ENCODE data around the gene DEK.
"Not testable (repeated sequence)": the region's sequence is repeated elsewhere in the genome, so short reads cannot be mapped to it uniquely, and the experiment has no call there.

Gene DEK

GRCh38 chr6:18234564-18234963 lies 29.8 kb downstream of the DEK start:
- no peak for FAIRE-seq

DNA sequence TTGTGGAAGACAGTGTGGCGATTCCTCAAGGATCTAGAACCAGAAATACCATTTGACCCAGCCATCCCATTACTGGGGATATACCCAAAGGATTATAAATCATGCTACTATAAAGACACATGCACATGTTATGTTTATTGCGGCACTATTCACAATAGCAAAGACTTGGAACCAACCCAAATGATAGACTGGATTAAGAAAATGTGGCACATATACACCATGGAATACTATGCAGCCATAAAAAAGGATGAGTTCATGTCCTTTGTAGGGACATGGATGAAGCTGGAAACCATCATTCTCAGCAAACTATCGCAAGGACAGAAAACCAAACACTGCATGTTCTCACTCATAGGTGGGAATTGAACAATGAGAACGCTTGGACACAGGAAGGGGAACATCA lies 30.6 kb downstream of the DEK start:
- FAIRE-seq = not testable (repeated sequence)

GRCh38 chr6:18231856-18232255 lies 32.5 kb downstream of the DEK start:
- not testable (repeated sequence) for FAIRE-seq

DNA sequence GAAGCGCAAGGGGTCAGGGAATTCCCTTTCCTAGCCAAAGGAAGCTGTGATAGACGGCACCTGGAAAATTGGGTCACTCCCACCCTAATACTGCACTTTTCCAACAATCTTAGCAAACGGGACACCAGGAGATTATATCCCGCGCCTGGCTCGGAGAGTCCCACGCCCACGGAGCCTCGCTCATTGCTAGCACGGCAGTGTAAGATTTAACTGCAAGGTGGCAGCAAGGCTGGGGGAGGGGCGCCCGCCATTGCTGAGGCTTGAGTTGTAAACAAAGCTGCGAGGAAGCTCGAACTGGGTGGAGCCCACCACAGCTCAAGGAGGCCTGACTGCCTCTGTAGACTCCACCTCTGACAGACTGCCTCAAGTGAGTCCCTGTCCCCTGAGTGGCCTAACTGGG lies 35.7 kb downstream of the DEK start:
- not testable (repeated sequence) for FAIRE-seq

GRCh38 chr6:18227166-18227565 lies 37.2 kb downstream of the DEK start:
- FAIRE-seq = not testable (repeated sequence)

GRCh38 chr6:18226451-18227105 lies 37.8 kb downstream of the DEK start:
- not testable (repeated sequence) for FAIRE-seq

DNA sequence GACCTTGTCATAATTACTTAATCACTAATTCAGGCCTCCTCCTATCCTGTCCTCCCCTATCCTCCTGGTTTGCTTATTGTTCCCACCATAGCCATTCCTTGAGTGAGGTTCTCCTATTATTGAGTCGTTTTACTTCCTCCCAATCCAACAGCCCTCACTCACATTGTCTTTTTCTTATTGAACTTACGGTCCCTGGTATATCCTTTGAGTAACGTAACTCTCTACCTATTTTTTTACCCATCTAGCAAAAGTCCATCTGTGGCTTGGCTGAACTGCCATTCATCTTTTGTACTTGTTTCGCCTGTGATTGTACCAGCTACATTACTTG lies 43.1 kb downstream of the DEK start:
- no peak for FAIRE-seq

- FAIRE-seq = no peak
These were observed 44.7 kb downstream of the DEK start for GRCh38 chr6:18219591-18219990.

- FAIRE-seq = no peak
These were observed 46.1 kb downstream of the DEK start for GRCh38 chr6:18218233-18218632.

DNA sequence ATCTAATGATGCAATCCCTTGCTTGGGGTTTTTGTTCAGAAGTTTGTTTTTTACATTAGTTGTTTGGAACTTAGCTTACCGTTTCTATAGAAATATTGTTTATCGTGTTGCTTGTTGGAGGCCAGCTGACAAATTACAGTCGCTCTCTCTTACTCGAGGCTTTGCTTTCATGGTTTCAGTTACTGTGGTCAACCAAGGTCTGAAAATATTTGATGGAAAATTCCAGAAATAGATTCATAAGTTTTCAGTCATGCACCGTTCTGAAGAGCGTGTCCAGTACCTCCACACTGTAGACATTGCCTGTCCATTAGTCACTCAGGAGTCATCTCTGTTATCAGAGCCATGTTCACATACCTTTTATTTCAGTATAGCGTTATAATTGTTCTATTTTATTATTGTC lies 47.9 kb downstream of the DEK start:
- no peak for FAIRE-seq

DNA sequence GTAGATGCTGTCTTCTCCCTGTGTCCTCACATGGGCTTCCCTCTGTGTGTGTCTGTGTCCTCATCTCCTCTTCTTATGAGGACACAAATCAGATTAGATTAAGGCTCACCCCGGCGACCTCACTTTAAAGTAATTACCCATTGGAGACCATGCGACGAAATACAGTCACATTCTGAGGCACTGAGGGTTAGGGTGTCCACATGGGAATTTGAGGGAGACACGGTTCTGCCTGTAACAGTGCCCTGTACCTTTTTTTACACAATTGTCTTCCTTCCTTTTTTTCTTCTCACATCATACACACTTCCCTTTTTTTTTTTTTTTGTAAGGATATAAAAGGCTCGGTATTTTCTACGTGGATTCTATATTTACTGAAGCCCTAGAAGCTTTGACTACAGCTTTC lies 48.9 kb downstream of the DEK start:
- FAIRE-seq = no peak

DNA sequence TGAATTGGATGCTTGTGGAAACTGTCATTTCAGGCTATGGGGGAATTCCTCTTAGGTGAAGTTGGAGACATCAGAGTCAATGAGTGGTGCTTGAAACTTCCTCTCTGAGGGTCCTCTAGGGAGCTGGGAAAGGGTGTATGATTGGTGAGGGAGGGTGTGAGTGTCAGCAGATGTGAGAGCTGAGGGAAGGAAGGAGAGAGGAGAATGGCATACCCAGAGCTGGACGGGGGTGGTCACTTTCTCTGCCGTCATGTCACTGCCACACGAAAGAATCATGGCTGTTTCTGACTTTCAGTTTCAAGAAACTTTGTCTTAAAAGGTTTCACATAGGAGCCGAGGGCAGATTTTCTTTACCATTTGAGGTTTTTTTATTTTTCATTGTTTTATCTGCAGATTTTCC lies 50.3 kb downstream of the DEK start:
- FAIRE-seq = no peak

GRCh38 chr6:18213439-18213838 lies 50.9 kb downstream of the DEK start:
- FAIRE-seq = no peak

GRCh38 chr6:18212231-18212630 lies 52.1 kb downstream of the DEK start:
- no peak for FAIRE-seq

GRCh38 chr6:18211338-18211737 lies 53.0 kb downstream of the DEK start:
- no peak for FAIRE-seq

GRCh38 chr6:18210707-18211106 lies 53.6 kb downstream of the DEK start:
- FAIRE-seq = no peak

GRCh38 chr6:18209539-18210197 lies 54.7 kb downstream of the DEK start:
- no peak for FAIRE-seq

DNA sequence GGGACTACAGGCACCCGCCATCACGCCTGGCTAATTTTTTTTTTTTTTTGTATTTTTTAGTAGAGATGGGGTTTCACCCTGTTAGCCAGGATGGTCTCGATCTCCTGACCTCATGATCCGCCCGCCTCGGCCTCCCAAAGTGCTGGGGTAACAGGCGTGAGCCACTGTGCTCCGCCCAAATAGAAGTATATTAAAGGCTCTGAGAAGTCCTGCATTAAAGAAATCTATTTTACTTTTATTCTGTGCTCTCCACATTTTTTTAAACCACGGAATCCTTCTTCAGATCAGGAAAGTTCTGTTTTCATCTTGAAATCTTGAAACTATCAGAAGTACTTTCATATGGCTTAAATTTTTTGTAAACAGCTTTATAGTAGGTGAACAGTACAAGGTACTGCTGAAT lies 55.6 kb downstream of the DEK start:
- not testable (repeated sequence) for FAIRE-seq

DNA sequence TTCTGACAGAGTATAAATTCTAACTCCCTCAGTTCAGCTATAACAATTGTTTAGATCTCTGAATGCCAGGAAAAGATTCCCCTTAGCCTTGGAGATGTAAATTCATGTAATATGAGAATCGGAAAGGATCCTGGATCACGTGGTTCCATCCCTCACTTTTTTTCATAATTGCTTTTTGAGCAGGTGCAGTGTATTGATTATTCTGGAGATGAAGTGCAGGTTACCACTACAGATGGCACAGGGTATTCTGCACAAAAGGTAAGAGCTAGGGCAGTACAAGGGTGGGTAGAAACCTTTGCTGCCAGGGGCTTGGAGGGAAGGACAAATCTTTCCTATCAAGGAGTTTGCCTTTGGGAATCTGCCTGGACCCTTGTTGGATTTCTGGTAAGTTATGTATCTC lies 56.4 kb downstream of the DEK start:
- no peak for FAIRE-seq

GRCh38 chr6:18207438-18207837 lies 56.9 kb downstream of the DEK start:
- FAIRE-seq = no peak

DNA sequence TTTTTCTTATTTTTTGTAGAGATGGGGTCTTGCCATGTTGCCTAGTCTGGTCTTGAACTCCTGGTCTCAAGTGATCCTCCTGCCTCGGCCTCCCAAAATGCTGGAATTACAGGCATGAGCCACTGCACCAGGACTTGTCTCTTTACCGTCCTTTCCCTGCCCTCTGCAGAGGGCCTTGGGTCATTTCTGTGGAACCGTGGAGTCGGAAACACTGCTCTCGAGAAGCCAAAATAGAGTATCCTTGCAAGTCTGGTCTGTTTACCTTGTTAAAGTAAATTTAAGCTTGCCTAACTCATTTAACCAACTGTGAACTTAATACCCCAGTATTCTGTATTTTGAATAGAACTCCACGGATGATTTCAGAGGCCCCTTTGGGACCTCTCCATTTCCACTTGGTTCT lies 57.7 kb downstream of the DEK start:
- FAIRE-seq = no peak

DNA sequence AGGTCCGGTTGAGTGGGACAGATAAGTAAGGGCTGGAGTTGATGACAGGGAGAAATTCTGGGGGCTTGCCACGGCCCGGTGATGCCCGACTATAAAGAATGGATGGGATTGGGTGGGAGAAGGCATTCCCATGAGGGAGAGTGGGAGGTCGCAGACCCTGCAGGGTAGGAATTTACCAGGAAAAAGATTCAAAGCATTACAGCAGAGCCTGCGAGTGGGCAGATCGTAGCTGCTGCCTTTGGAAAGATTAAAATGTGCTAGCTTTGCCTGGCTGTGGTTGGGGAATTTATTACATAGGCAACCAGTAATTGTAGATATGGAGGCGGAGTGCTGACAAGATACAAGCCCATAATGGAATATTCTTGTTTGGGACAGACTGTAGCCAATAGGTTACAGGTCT lies 59.6 kb downstream of the DEK start:
- FAIRE-seq = no peak

DNA sequence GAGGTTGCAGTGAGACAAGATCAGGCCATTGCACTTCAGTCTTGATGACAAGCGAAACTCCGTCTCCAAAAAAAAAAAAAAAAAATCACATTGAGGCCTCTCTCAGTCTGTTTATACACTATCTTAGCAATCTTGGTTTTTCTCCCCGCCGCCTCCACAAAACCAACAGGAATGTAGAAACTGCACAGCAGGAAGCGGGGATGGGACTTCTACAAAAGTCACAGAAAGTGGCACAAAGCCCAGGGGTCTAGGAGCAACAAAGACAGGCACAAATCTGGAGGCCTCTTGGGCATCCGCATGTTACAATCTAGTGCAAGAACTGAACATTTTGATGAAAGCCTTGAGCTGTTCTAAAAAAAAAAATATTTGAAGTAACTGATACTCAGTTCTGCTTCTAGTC lies 60.5 kb downstream of the DEK start:
- no peak for FAIRE-seq

- FAIRE-seq = no peak
These were observed 72.3 kb downstream of the DEK start for GRCh38 chr6:18192026-18192425.

DNA sequence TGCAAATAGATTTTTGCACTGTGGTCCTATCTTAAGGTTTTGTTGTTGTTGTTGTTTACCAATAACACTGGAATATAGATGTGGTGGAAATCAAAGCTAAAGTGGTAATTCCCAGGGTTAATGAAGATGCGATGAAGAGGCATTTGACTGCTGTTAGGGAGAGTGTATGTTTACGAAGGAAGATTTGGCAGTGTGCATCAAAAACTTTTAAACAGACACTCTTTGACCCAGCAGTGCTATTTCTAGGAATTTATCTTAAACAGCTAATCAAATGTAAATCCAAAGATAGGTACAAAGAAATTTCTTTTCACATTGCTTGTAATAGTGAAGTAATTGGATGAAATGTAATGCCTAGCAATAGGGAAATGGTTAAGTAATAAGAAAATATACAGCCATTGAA lies 75.1 kb downstream of the DEK start:
- no peak for FAIRE-seq
